ENCODE data around the gene FERMT1.

FERMT1 gene

DNA sequence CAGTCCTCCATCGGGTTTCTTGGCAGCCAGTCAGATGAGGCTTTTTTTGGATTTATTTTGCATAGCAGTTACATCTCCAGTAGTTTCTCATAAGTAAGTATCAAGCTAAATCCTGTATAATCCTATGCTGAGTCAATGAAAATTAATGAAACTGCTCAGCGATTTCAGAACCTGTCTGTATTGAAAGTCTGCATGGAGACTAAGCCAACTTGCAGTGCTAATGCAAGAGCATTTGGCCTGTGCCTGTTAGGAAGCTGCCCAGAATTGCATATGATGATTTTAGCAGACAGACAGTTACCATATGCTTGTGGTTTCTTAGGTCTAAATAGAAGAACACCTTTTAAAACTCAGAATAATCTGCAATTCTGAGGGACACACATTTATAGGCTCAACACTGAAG lies 43.8 kb downstream of the FERMT1 start:
- H3K9ac ChIP-seq (ENCODE audit: low read depth, low read length, poor library complexity, severe bottlenecking) = no peak overlapping the region
- no peaks in the 10 kb centered on the region for H3K4me1 ChIP-seq (ENCODE audit: insufficient read depth, low read length, poor library complexity, severe bottlenecking)
- H3K36me3 ChIP-seq (ENCODE audit: insufficient read depth, low read length) = no peaks in the 10 kb centered on the region
- no peak overlapping the region for H3K4me3 ChIP-seq (ENCODE audit: low read length, poor library complexity, severe bottlenecking)
- no peaks in the 10 kb centered on the region for H3K79me2 ChIP-seq (ENCODE audit: insufficient read depth, low read length)
- no peaks in the 10 kb centered on the region for H3K9me3 ChIP-seq (ENCODE audit: insufficient read depth, low read depth, low read length)
- H3F3A ChIP-seq (ENCODE audit: low read depth) = no peaks in the 10 kb centered on the region
- no peak overlapping the region for H3K4me2 ChIP-seq (ENCODE audit: low read depth, low read length, poor library complexity, severe bottlenecking)
- no peak overlapping the region for H2AFZ ChIP-seq (ENCODE audit: low read length)
- H4K20me1 ChIP-seq (ENCODE audit: insufficient read depth, low read length, poor library complexity, severe bottlenecking) = no peaks in the 10 kb centered on the region
- no peak for TF ChIP-seq EZH2phosphoT487 (IDR thresholded peaks at IDR 0.05; ENCODE audit: borderline replicate concordance)
- TF ChIP-seq, protein P1, sequence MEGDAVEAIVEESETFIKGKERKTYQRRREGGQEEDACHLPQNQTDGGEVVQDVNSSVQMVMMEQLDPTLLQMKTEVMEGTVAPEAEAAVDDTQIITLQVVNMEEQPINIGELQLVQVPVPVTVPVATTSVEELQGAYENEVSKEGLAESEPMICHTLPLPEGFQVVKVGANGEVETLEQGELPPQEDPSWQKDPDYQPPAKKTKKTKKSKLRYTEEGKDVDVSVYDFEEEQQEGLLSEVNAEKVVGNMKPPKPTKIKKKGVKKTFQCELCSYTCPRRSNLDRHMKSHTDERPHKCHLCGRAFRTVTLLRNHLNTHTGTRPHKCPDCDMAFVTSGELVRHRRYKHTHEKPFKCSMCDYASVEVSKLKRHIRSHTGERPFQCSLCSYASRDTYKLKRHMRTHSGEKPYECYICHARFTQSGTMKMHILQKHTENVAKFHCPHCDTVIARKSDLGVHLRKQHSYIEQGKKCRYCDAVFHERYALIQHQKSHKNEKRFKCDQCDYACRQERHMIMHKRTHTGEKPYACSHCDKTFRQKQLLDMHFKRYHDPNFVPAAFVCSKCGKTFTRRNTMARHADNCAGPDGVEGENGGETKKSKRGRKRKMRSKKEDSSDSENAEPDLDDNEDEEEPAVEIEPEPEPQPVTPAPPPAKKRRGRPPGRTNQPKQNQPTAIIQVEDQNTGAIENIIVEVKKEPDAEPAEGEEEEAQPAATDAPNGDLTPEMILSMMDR (conservative IDR thresholded peaks at IDR 0.05; ENCODE audit: low read length) = no peak
- no peaks in the 10 kb centered on the region for H3K9me2 ChIP-seq (replicated peaks; ENCODE audit: low read depth, low read length)
- no peaks in the 10 kb centered on the region for H3K27me3 ChIP-seq (ENCODE audit: insufficient read depth, low read length, poor library complexity, severe bottlenecking)

DNA sequence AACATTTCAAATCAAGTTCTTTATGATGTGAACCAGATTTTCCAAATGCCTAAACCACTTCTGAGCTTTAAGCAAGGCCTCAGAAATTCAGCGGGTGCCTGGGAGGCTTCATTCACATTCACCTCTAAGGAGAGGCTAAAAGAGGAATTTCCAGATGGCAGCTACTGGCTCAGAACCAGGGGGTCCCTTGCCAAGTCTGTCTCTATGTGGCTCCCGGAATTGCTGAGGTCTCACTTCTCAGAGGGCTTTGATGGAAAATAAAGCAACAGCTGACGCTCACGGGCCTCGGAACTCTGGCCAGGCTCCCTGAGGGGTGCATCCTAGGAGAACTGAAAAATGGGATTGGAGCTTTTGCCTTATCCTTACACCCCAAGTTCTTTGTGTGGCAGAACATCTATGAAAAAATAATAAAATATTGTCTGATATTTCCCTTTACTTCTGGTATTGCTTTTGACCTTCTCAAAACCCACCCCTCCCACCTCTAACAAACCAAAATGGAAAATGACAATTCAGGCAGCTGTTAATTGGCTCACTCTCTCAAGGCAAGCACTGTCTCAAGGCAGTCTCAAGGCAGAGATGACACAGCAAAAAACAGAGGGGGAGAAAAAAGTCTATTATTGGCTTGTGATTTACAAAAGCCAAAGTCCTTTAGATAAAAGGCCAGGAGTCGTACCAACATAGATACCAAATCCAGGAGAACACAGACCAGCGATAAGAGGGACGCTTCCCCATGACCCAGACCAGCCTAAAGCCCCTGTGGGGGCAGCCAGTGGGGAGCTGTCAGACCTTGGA lies 47.2 kb downstream of the FERMT1 start:
- 0 out of 2 replicates have a peak overlapping the region, but pooled peaks have one; percentile 19 for H2AFZ ChIP-seq (ENCODE audit: low read length)

DNA sequence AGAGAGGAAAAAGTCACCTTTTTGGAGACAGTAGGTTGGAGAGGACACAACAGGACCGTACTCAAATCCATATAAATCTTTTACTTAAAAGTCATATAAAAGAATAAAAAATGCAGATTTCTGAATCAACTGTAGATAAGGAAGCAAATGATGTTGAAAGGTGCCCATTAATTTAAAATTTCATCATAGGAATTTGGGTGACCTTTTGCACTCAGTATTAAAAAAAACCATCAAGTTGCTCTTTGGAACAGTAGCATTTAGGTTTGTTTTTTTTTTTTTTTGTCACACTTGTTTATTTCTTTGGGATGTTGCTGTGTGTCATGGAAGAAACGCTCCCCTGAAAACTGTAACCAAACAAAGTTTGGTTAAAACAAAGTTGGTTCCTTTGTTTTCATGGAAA lies 48.0 kb downstream of the FERMT1 start:
- TF ChIP-seq, protein P1 (conservative IDR thresholded peaks at IDR 0.05; ENCODE audit: low read length) = no peak
- TF ChIP-seq EZH2phosphoT487 (IDR thresholded peaks at IDR 0.05; ENCODE audit: borderline replicate concordance) = no peak
- Histone ChIP-seq H3K4me1 (ENCODE audit: insufficient read depth, low read length, poor library complexity, severe bottlenecking) (no peaks in the 10 kb centered on the region), H3K4me3 (ENCODE audit: low read length, poor library complexity, severe bottlenecking) (no peak overlapping the region), H2AFZ (ENCODE audit: low read length) (peak overlapping the region; percentile 48; the same call in 1 of the 2 replicates), H3K9me2 (replicated peaks; ENCODE audit: low read depth, low read length) (no peaks in the 10 kb centered on the region), H3K36me3 (ENCODE audit: insufficient read depth, low read length) (no peaks in the 10 kb centered on the region), H3K9me3 (ENCODE audit: insufficient read depth, low read depth, low read length) (no peaks in the 10 kb centered on the region), H3K27me3 (ENCODE audit: insufficient read depth, low read length, poor library complexity, severe bottlenecking) (no peaks in the 10 kb centered on the region), H3F3A (ENCODE audit: low read depth) (no peaks in the 10 kb centered on the region), H3K79me2 (ENCODE audit: insufficient read depth, low read length) (no peaks in the 10 kb centered on the region), H3K9ac (ENCODE audit: low read depth, low read length, poor library complexity, severe bottlenecking) (no peak overlapping the region), H3K4me2 (ENCODE audit: low read depth, low read length, poor library complexity, severe bottlenecking) (no peak overlapping the region), H4K20me1 (ENCODE audit: insufficient read depth, low read length, poor library complexity, severe bottlenecking) (no peaks in the 10 kb centered on the region)

More for the DNA sequence above, 47.2 kb downstream of the FERMT1 start:
- Histone ChIP-seq H3K9me2 (replicated peaks; ENCODE audit: low read depth, low read length) (no peaks in the 10 kb centered on the region), H3F3A (ENCODE audit: low read depth) (no peaks in the 10 kb centered on the region), H3K36me3 (ENCODE audit: insufficient read depth, low read length) (no peaks in the 10 kb centered on the region), H3K4me3 (ENCODE audit: low read length, poor library complexity, severe bottlenecking) (no peak overlapping the region), H3K9ac (ENCODE audit: low read depth, low read length, poor library complexity, severe bottlenecking) (no peak overlapping the region), H3K9me3 (ENCODE audit: insufficient read depth, low read depth, low read length) (no peaks in the 10 kb centered on the region), H3K4me1 (ENCODE audit: insufficient read depth, low read length, poor library complexity, severe bottlenecking) (no peaks in the 10 kb centered on the region), H3K79me2 (ENCODE audit: insufficient read depth, low read length) (no peaks in the 10 kb centered on the region), H3K27me3 (ENCODE audit: insufficient read depth, low read length, poor library complexity, severe bottlenecking) (no peaks in the 10 kb centered on the region), H3K4me2 (ENCODE audit: low read depth, low read length, poor library complexity, severe bottlenecking) (no peak overlapping the region), H4K20me1 (ENCODE audit: insufficient read depth, low read length, poor library complexity, severe bottlenecking) (no peaks in the 10 kb centered on the region)
- no peak for TF ChIP-seq EZH2phosphoT487 (IDR thresholded peaks at IDR 0.05; ENCODE audit: borderline replicate concordance)
- TF ChIP-seq, protein P1 (conservative IDR thresholded peaks at IDR 0.05; ENCODE audit: low read length) = no peak

Data from Loucy (cell line).